Nephron progenitor cell (in vitro differentiated cells): ENCODE data around the gene ADAM22.

Experiments used
- DNase-seq: peaks from one replicate; pipeline ENCODE4 v3.0.0; 2021
- H3K27ac Mint-ChIP-seq: 2 replicates; pipeline ENCODE4 v1.8.0; 2021; ENCODE audit warnings: mild to moderate bottlenecking, moderate library complexity, mixed read lengths
- H3K27me3 Mint-ChIP-seq: 2 replicates; pipeline ENCODE4 v1.8.0; 2021; ENCODE audit warnings: mild to moderate bottlenecking, low read depth, mixed read lengths; ENCODE audit not compliant: poor library complexity
- H3K36me3 Mint-ChIP-seq: 2 replicates; pipeline ENCODE4 v1.8.0; 2021; ENCODE audit warnings: low read depth, mixed read lengths
- H3K4me1 Mint-ChIP-seq: 2 replicates; pipeline ENCODE4 v1.8.0; 2021; ENCODE audit warnings: mixed read lengths
- H3K4me3 Mint-ChIP-seq: 2 replicates; pipeline ENCODE4 v1.8.0; 2021; ENCODE audit warnings: mild to moderate bottlenecking, moderate library complexity, mixed read lengths
- H3K9me3 Mint-ChIP-seq: 2 replicates; pipeline ENCODE4 v1.8.0; 2021; ENCODE audit warnings: mild to moderate bottlenecking, moderate library complexity, mixed read lengths
- CTCF ChIP-seq: fragments of 200-600 bp; sonication (generic); IDR thresholded peaks from 2 replicates; pipeline ENCODE4 v1.5.0; 2021; ENCODE audit warnings: antibody characterized with exemption

Gene ADAM22

GRCh38 chr7:88092676-88092999 lies 158.6 kb downstream of the ADAM22 start:
- no peak overlapping the region for H3K27ac Mint-ChIP-seq
- no peaks in the 10 kb centered on the region for H3K9me3 Mint-ChIP-seq
- no peak overlapping the region for H3K4me3 Mint-ChIP-seq
- no peak for TF ChIP-seq CTCF
- peaks cover 6% of the 10 kb centered on the region for H3K4me1 Mint-ChIP-seq
- no peak for DNase-seq
- no peaks in the 10 kb centered on the region for H3K27me3 Mint-ChIP-seq
- H3K36me3 Mint-ChIP-seq, result no peaks in the 10 kb centered on the region

GRCh38 chr7:88101769-88102168 lies 167.7 kb downstream of the ADAM22 start:
- Mint-ChIP-seq H3K27ac (no peak overlapping the region), H3K9me3 (no peaks in the 10 kb centered on the region), H3K4me1 (peaks cover 6% of the 10 kb centered on the region), H3K4me3 (no peak overlapping the region), H3K27me3 (no peaks in the 10 kb centered on the region), H3K36me3 (no peaks in the 10 kb centered on the region)
- TF ChIP-seq CTCF, result no peak
- no peak for DNase-seq

- no peak for TF ChIP-seq CTCF
- DNase-seq, result no peak
- H3K27ac Mint-ChIP-seq, result peak overlapping the region; percentile 14
- peaks cover under 1% of the 10 kb centered on the region for H3K36me3 Mint-ChIP-seq
- no peak overlapping the region for H3K4me3 Mint-ChIP-seq
- H3K27me3 Mint-ChIP-seq, result no peaks in the 10 kb centered on the region
- H3K4me1 Mint-ChIP-seq, result peaks cover 6% of the 10 kb centered on the region
- H3K9me3 Mint-ChIP-seq, result no peaks in the 10 kb centered on the region
Observed at GRCh38 chr7:88102675-88103074, 168.6 kb downstream of the ADAM22 start.

- Mint-ChIP-seq H3K36me3 (peaks cover 8% of the 10 kb centered on the region), H3K4me1 (peaks cover 6% of the 10 kb centered on the region), H3K4me3 (no peak overlapping the region), H3K27me3 (no peaks in the 10 kb centered on the region), H3K9me3 (peaks cover 3% of the 10 kb centered on the region), H3K27ac (no peak overlapping the region)
- DNase-seq, result no peak
- TF ChIP-seq CTCF, result no peak
Observed at GRCh38 chr7:88104732-88105131, 170.7 kb downstream of the ADAM22 start.

- Mint-ChIP-seq H3K4me1 (peaks cover 6% of the 10 kb centered on the region), H3K27me3 (no peaks in the 10 kb centered on the region), H3K27ac (no peak overlapping the region), H3K4me3 (no peak overlapping the region), H3K9me3 (peaks cover 3% of the 10 kb centered on the region), H3K36me3 (peaks cover 8% of the 10 kb centered on the region)
- DNase-seq, result no peak
- no peak for TF ChIP-seq CTCF
Observed at GRCh38 chr7:88105231-88105630, 171.2 kb downstream of the ADAM22 start.

- Mint-ChIP-seq H3K4me1 (peaks cover 6% of the 10 kb centered on the region), H3K9me3 (peaks cover 3% of the 10 kb centered on the region), H3K27me3 (no peaks in the 10 kb centered on the region), H3K4me3 (no peak overlapping the region), H3K36me3 (peaks cover 8% of the 10 kb centered on the region), H3K27ac (no peak overlapping the region)
- no peak for DNase-seq
- no peak for TF ChIP-seq CTCF
Observed at GRCh38 chr7:88106434-88106833, 172.4 kb downstream of the ADAM22 start.
